GM12878 (cell line): ENCODE results near the gene TMEM182. TPM values are rescaled to one million over a fixed set of nuclear protein-coding genes. Genes with fewer than 3 reads are reported as not detected.

ENCODE experiments used
- ATAC-seq: fragments of 200-7000 bp; cut with Tn5 transposase; 3 replicates; pipeline ENCODE4 v1.9.1; 2020; ENCODE audit warnings: mild to moderate bottlenecking, moderate library complexity
- BruUV-seq: library from RNA; stranded (reverse); fragments of 400-500 nt; replicated peaks from 2 replicates; lab custom pipeline; 2021; lab: Mats Ljungman, UMichigan
- CTCF ChIA-PET: fragments of 300-600 bp; sonication (Branson Sonifier 250); formaldehyde crosslinking; extraction: SDS; loops from one replicate; lab custom pipeline; 2021; ENCODE audit warnings: inconsistent platforms; lab: Yijun Ruan, JAX
- POLR2A ChIA-PET: fragments of 350-600 bp; formaldehyde crosslinking; extraction: SDS; loops from one replicate; lab custom pipeline; 2021; ENCODE audit warnings: inconsistent platforms; lab: Charles Lee
- RAD21 ChIA-PET: fragments of 300-600 bp; sonication (Branson Sonifier 250); formaldehyde crosslinking; loops from one replicate; lab custom pipeline; 2023; ENCODE audit warnings: antibody characterized with exemption; ENCODE audit not compliant: unreplicated experiment; lab: Charles Lee
- SMC1A ChIA-PET: fragments of 300-600 bp; sonication (Branson Sonifier 250); formaldehyde crosslinking; loops from one replicate; lab custom pipeline; 2023; ENCODE audit not compliant: unreplicated experiment, uncharacterized antibody; lab: Charles Lee
- DNase-seq: peaks from one replicate; pipeline ENCODE4 v3.0.0-alpha.2; 2011; ENCODE audit warnings: low read depth, low spot score
- FAIRE-seq: peaks from 3 replicates; lab custom pipeline; 2011; peaks lifted over from hg19 to GRCh38; lab: Jason Lieb, UNC
- H2AFZ ChIP-seq: 2 replicates; pipeline ENCODE4 v1.6.0; 2011; ENCODE audit warnings: low read depth, low read length, control low read depth; ENCODE audit not compliant: control insufficient read depth
- H3K27ac ChIP-seq: 2 replicates; pipeline ENCODE4 v1.5.1; 2011; ENCODE audit warnings: control low read depth; ENCODE audit not compliant: control insufficient read depth, insufficient read depth
- H3K27me3 ChIP-seq, 2 experiments: replicated peaks in 1 of 2; 2 replicates each; pipeline versions ENCODE4 v1.6.0 to v1.6.1; 2011; ENCODE audit warnings: low read length in 1 of 2; ENCODE audit not compliant: control insufficient read depth in 2 of 2, insufficient read depth in 2 of 2
- H3K36me3 ChIP-seq, 2 experiments: 2 replicates each; pipeline ENCODE4 v1.5.1; 2011; ENCODE audit warnings: low read length in 1 of 2; ENCODE audit not compliant: control insufficient read depth in 2 of 2, insufficient read depth in 2 of 2
- H3K4me1 ChIP-seq: 2 replicates; pipeline ENCODE4 v1.6.1; 2011; ENCODE audit warnings: mild to moderate bottlenecking, low read length, moderate library complexity, mixed read lengths; ENCODE audit not compliant: control insufficient read depth, insufficient read depth
- H3K4me2 ChIP-seq: 2 replicates; pipeline ENCODE4 v1.6.0; 2011; ENCODE audit warnings: control low read depth; ENCODE audit not compliant: control insufficient read depth, insufficient read depth
- H3K4me3 ChIP-seq: fragments of 200-600 bp; sonication (generic); 2 replicates; pipeline ENCODE4 v1.5.1; 2016
- H3K79me2 ChIP-seq: 2 replicates; pipeline ENCODE4 v1.6.0; 2011; ENCODE audit warnings: low read length; ENCODE audit not compliant: control insufficient read depth, insufficient read depth
- H3K9ac ChIP-seq: 2 replicates; pipeline ENCODE4 v1.8.0; 2011; ENCODE audit warnings: low read length, control low read depth, mixed read lengths; ENCODE audit not compliant: control insufficient read depth, insufficient read depth
- H3K9me3 ChIP-seq: replicated peaks from 3 replicates; pipeline ENCODE4 v1.5.1; 2011; ENCODE audit warnings: mild to moderate bottlenecking, low read length; ENCODE audit not compliant: control insufficient read depth, insufficient read depth
- H4K20me1 ChIP-seq: 2 replicates; pipeline ENCODE4 v1.6.0; 2011; ENCODE audit not compliant: control insufficient read depth, insufficient read depth
- CHD2 ChIP-seq: IDR thresholded peaks from 2 replicates; pipeline ENCODE4 v1.6.1; 2011; ENCODE audit warnings: low read depth, low read length, improper control_type of control experiment, borderline replicate concordance
- EP300 ChIP-seq, 2 experiments: fragments of 150-350 bp in 1 of 2; IDR thresholded peaks; 2 replicates each; pipeline ENCODE4 v1.6.1; 2011 to 2012; ENCODE audit warnings: low read depth in 2 of 2, low read length in 2 of 2, borderline replicate concordance in 1 of 2, improper control_type of control experiment in 1 of 2, inconsistent platforms in 1 of 2; ENCODE audit not compliant: control insufficient read depth in 1 of 2
- GABPA ChIP-seq: IDR thresholded peaks from 2 replicates; pipeline ENCODE4 v1.6.1; 2014; ENCODE audit warnings: antibody characterized with exemption, low read depth, mild to moderate bottlenecking, inconsistent platforms
- KDM1A ChIP-seq: fragments of 200-600 bp; sonication (generic); IDR thresholded peaks from 2 replicates; pipeline ENCODE4 v1.6.1; 2016; ENCODE audit warnings: borderline replicate concordance
- MTA3 ChIP-seq: IDR thresholded peaks from 2 replicates; pipeline ENCODE4 v1.6.1; 2012; ENCODE audit warnings: low read length, inconsistent platforms, borderline replicate concordance
- NR2C2 ChIP-seq: IDR thresholded peaks from 2 replicates; pipeline ENCODE4 v1.6.1; 2011; ENCODE audit warnings: borderline replicate concordance, low read depth; ENCODE audit not compliant: control insufficient read depth, insufficient read length
- NRF1 ChIP-seq: conservative IDR thresholded peaks from 2 replicates; pipeline ENCODE4 v1.6.1; 2011; ENCODE audit warnings: mild to moderate bottlenecking, low read depth, low read length, improper control_type of control experiment
- RELA ChIP-seq: fragments of 450-650 bp; IDR thresholded peaks from 2 replicates; pipeline ENCODE4 v1.8.0; 2014; ENCODE audit warnings: borderline replicate concordance; ENCODE audit not compliant: partially characterized antibody
- SIX5 ChIP-seq: IDR thresholded peaks from 2 replicates; pipeline ENCODE4 v1.6.1; 2011; ENCODE audit warnings: mild to moderate bottlenecking, low read depth, low read length, moderate library complexity; ENCODE audit not compliant: severe bottlenecking
- STAT3 ChIP-seq: IDR thresholded peaks from 2 replicates; pipeline ENCODE4 v1.6.1; 2011; ENCODE audit warnings: low read depth, low read length, improper control_type of control experiment
- TBL1XR1 ChIP-seq: IDR thresholded peaks from 2 replicates; pipeline ENCODE4 v1.6.1; 2012; ENCODE audit warnings: low read depth, low read length, improper control_type of control experiment
- WRNIP1 ChIP-seq: IDR thresholded peaks from 2 replicates; pipeline ENCODE4 v1.6.1; 2011; ENCODE audit warnings: low read depth, low read length, improper control_type of control experiment, borderline replicate concordance
- ZNF207 ChIP-seq: fragments of 450-650 bp; IDR thresholded peaks from 2 replicates; pipeline ENCODE4 v1.6.1; 2014; ENCODE audit warnings: antibody characterized with exemption, mild to moderate bottlenecking, borderline replicate concordance
- ZNF24 ChIP-seq: fragments of 450-650 bp; IDR thresholded peaks from 2 replicates; pipeline ENCODE4 v1.6.1; 2017; ENCODE audit warnings: antibody characterized with exemption, mild to moderate bottlenecking
- ZZZ3 ChIP-seq: IDR thresholded peaks from 2 replicates; pipeline ENCODE4 v1.6.1; 2011; ENCODE audit warnings: low read depth; ENCODE audit not compliant: control insufficient read depth, insufficient read length
- WGBS: methylation state at CpG from one replicate; pipeline ENCODE4 v1.1.6; 2016; ENCODE audit warnings: low lambda C conversion rate; ENCODE audit not compliant: insufficient replicate concordance, insufficient coverage; ENCODE audit errors: missing lambda C conversion rate; 5-methylcytosine and 5-hydroxymethylcytosine counted together
- in situ Hi-C: fragments of 300-500 bp; cut with MboI; formaldehyde crosslinking; loops from 9 replicates; pipeline ENCODE4 v1.14.3; 2018; ENCODE audit warnings: mixed read lengths
- intact Hi-C: fragments of 100-400 bp; cut with micrococcal nuclease; formaldehyde crosslinking; loops from one replicate; pipeline ENCODE4 v1.14.2; 2022; ENCODE audit not compliant: unreplicated experiment
- polyA plus RNA-seq, 11 experiments: library from polyadenylated mRNA; depleted of rRNA in 4 of 11; unstranded in 6 of 11; stranded (reverse) in 5 of 11; fragments of >200 nt; fragmentation: Nextera tagmentation in 4 of 11; fragmentation: Illumina TruSeq in 1 of 11; extraction: Ambion mirVana in 4 of 11; extraction: Trizol in 1 of 11; gene quantifications; 1 replicate in 1 of 11; 2 replicates in 10 of 11; pipeline versions ENCODE4 v1.2.1 to v1.2.3, GENCODE V29; 2011 to 2016; ENCODE audit warnings: inconsistent platforms in 2 of 11, missing spikeins in 2 of 11, low read depth in 1 of 11
- total RNA-seq, 4 experiments: library from RNA; depleted of rRNA in 3 of 4; stranded (reverse); fragments of >200 nt in 3 of 4; fragmentation: Illumina TruSeq in 1 of 4; extraction: Trizol in 1 of 4; gene quantifications; 2 replicates each; pipeline versions ENCODE4 v1.2.1 to v1.2.3, GENCODE V29; 2013 to 2021
- TF ChIP-seq, protein P1 (sequence below): fragments of 450-650 bp; IDR thresholded peaks from 2 replicates; pipeline ENCODE4 v1.6.1; 2018; ENCODE audit warnings: mild to moderate bottlenecking, low read depth, moderate library complexity; ENCODE audit not compliant: partially characterized antibody
- TF ChIP-seq, protein P2 (sequence below): fragments of 450-650 bp; IDR thresholded peaks from 2 replicates; pipeline ENCODE4 v1.6.1; 2016; ENCODE audit warnings: mild to moderate bottlenecking
- TF ChIP-seq, protein P3 (sequence below): fragments of 450-650 bp; IDR thresholded peaks from 2 replicates; pipeline ENCODE4 v1.6.1; 2018; ENCODE audit warnings: borderline replicate concordance, mild to moderate bottlenecking; ENCODE audit not compliant: partially characterized antibody

Gene TMEM182
- total and polyA plus RNA-seq, 10 of the 15 experiments (the other 5 are each of a cell fraction or from before 2014, with no cell fraction given): 1.8 to 5.4 (median 3.1) TPM

DNA sequence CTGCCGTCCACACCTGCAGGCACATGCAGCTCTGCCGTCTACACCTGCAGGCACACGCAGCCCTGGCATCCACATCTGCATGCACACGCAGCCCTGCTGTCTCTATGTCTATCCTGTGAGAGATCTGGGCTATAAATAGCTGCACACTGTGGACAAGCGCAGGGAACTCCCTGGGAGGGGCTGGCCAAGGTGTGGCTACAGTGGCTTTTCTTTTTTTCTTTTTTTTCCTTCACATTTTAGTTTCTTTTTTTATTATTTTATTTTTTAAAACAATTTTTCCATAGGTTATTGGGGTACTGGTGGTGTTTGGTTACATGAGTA is 42.0 kb downstream of the TMEM182 start:
- Histone ChIP-seq H3K79me2 (no peaks in the 10 kb centered on the region), H2AFZ (no peak overlapping the region), H4K20me1 (no peaks in the 10 kb centered on the region), H3K4me3 (no peak overlapping the region), H3K4me2 (no peak overlapping the region), H3K36me3 (no peaks in the 10 kb centered on the region), H3K4me1 (peaks cover 3% of the 10 kb centered on the region), H3K9me3 (peaks cover 6% of the 10 kb centered on the region), H3K27ac (no peak overlapping the region), H3K9ac (no peak overlapping the region), H3K27me3 (no peaks in the 10 kb centered on the region)
- POLR2A ChIA-PET: no interaction called here
- SMC1A ChIA-PET: interaction anchor here (0.5 to 4.7 kb wide), 3 partner anchors 9 to 774 kb away, joined by 3 to 44 read pairs (median 4); no protein-coding TSS in a partner anchor
- in situ Hi-C loops: no loop called here
- DNase-seq (no peak), FAIRE-seq (no peak), ATAC-seq (no peak)
- no TSS peak for BruUV-seq
- CTCF ChIA-PET: interaction anchor here (0.5 to 6.4 kb wide), 2 partner anchors 41 to 50 kb away, joined by 3 to 101 read pairs; no protein-coding TSS in a partner anchor
- RAD21 ChIA-PET: interaction anchor here (6.0 kb wide), 1 partner anchor 50 kb away, joined by 34 read pairs; no protein-coding TSS in a partner anchor
- WGBS: 91% methylated on average over 5 of the region's 5 CpGs
- intact Hi-C loops: loop anchor here (10.0 kb wide), 1 partner anchor 189 kb away; the partner anchor contains the start of gene SLC9A2
- no peak for TF ChIP-seq CHD2
- TF ChIP-seq ZZZ3: no peak
- no peak for TF ChIP-seq KDM1A
- no peak for TF ChIP-seq ZNF24
- TF ChIP-seq, protein P1, sequence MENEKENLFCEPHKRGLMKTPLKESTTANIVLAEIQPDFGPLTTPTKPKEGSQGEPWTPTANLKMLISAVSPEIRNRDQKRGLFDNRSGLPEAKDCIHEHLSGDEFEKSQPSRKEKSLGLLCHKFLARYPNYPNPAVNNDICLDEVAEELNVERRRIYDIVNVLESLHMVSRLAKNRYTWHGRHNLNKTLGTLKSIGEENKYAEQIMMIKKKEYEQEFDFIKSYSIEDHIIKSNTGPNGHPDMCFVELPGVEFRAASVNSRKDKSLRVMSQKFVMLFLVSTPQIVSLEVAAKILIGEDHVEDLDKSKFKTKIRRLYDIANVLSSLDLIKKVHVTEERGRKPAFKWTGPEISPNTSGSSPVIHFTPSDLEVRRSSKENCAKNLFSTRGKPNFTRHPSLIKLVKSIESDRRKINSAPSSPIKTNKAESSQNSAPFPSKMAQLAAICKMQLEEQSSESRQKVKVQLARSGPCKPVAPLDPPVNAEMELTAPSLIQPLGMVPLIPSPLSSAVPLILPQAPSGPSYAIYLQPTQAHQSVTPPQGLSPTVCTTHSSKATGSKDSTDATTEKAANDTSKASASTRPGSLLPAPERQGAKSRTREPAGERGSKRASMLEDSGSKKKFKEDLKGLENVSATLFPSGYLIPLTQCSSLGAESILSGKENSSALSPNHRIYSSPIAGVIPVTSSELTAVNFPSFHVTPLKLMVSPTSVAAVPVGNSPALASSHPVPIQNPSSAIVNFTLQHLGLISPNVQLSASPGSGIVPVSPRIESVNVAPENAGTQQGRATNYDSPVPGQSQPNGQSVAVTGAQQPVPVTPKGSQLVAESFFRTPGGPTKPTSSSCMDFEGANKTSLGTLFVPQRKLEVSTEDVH: no peak
- TF ChIP-seq NR2C2: no peak
- no peak for TF ChIP-seq EP300 (IDR thresholded peaks at IDR 0.05; ENCODE audit: borderline replicate concordance in 1 of 2, control insufficient read depth in 1 of 2, low read depth in 2 of 2, low read length in 2 of 2)
- TF ChIP-seq, protein P2, sequence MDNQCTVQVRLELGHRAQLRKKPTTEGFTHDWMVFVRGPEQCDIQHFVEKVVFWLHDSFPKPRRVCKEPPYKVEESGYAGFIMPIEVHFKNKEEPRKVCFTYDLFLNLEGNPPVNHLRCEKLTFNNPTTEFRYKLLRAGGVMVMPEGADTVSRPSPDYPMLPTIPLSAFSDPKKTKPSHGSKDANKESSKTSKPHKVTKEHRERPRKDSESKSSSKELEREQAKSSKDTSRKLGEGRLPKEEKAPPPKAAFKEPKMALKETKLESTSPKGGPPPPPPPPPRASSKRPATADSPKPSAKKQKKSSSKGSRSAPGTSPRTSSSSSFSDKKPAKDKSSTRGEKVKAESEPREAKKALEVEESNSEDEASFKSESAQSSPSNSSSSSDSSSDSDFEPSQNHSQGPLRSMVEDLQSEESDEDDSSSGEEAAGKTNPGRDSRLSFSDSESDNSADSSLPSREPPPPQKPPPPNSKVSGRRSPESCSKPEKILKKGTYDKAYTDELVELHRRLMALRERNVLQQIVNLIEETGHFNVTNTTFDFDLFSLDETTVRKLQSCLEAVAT: no peak
- no peak for TF ChIP-seq TBL1XR1
- no peak for TF ChIP-seq RELA
- TF ChIP-seq ZNF207: no peak
- TF ChIP-seq STAT3: no peak
- no peak for TF ChIP-seq WRNIP1
- TF ChIP-seq, protein P3, sequence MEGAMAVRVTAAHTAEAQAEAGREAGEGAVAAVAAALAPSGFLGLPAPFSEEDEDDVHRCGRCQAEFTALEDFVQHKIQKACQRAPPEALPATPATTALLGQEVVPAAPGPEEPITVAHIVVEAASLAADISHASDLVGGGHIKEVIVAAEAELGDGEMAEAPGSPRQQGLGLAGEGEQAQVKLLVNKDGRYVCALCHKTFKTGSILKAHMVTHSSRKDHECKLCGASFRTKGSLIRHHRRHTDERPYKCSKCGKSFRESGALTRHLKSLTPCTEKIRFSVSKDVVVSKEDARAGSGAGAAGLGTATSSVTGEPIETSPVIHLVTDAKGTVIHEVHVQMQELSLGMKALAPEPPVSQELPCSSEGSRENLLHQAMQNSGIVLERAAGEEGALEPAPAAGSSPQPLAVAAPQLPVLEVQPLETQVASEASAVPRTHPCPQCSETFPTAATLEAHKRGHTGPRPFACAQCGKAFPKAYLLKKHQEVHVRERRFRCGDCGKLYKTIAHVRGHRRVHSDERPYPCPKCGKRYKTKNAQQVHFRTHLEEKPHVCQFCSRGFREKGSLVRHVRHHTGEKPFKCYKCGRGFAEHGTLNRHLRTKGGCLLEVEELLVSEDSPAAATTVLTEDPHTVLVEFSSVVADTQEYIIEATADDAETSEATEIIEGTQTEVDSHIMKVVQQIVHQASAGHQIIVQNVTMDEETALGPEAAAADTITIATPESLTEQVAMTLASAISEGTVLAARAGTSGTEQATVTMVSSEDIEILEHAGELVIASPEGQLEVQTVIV: no peak
- no peak for TF ChIP-seq SIX5
- no peak for TF ChIP-seq MTA3
- no peak for TF ChIP-seq GABPA
- TF ChIP-seq NRF1: no peak
